Esophagus squamous epithelium (tissue), 4 donors: ENCODE measurements around the gene ELOVL7.

ENCODE experiments used
- CTCF ChIP-seq, 6 experiments: fragments of 450-650 bp in 4 of 6; fragments of 200-600 bp in 2 of 6; sonication (generic) in 2 of 6; IDR thresholded peaks; one replicate each; pipeline ENCODE4 v1.5.1; 2016 to 2019; ENCODE audit warnings: antibody characterized with exemption in 6 of 6, mild to moderate bottlenecking in 4 of 6, moderate library complexity in 4 of 6
- POLR2A ChIP-seq, 4 donors: fragments of 450-650 bp; IDR thresholded peaks; one replicate each; pipeline ENCODE4 v1.6.1; 2017; ENCODE audit warnings: antibody characterized with exemption in 4 of 4, mild to moderate bottlenecking in 4 of 4, moderate library complexity in 3 of 4

- no peak for TF ChIP-seq CTCF (IDR thresholded peaks at IDR 0.05)
- no peak for TF ChIP-seq POLR2A (IDR thresholded peaks at IDR 0.05)
Measured at GRCh38 chr5:60812426-60812825, 31.6 kb downstream of the ELOVL7 start.
